Uterus (tissue), 2 donors: ENCODE data around the gene CHST8.

ENCODE experiments used
- CTCF ChIP-seq, 4 experiments: fragments of 200-600 bp in 2 of 4; fragments of 450-650 bp in 2 of 4; sonication (generic) in 2 of 4; IDR thresholded peaks; one replicate each; pipeline ENCODE4 v1.5.1; 2016 to 2019; ENCODE audit warnings: antibody characterized with exemption in 4 of 4, mild to moderate bottlenecking in 2 of 4, moderate library complexity in 1 of 4
- POLR2A ChIP-seq, 2 donors: fragments of 450-650 bp; IDR thresholded peaks; one replicate each; pipeline ENCODE4 v1.6.1; 2016; ENCODE audit warnings: antibody characterized with exemption in 2 of 2, mild to moderate bottlenecking in 1 of 2, moderate library complexity in 1 of 2

DNA sequence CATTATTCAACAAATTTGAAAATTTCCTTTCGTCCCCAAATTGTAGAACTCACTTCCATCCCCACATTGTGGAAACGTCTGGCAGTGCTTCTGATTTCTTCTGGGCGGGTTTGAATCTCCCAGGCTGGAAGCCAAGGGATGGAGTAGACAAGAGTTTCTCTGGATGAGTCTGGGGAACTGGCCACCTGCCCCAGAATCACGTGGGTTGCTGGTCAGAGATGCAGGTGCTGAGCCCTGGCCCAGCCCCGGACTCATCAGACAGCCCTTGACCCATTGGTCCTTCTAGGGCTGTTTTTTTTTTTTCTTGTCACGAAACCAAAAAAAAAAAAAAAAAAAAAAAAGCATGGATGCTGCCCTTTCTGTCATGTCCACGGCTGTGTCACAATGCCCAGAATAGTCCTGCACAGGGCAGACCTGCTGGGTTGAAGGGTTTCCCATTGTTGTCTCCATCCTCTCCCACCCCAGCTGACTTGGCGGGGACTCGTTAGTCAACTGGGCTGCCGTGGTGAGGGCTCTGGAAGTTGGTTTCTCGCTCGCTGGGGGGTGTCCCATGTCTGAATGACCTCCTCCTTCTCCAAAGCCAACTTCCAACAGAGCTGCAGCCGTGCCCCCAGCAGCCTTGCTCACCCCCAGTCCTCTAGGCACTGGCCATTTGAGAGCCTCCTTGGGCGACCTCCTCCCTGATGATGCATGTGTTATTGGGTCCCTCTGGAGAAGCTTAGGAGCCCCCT lies 12.8 kb downstream of the CHST8 start:
- TF ChIP-seq CTCF (IDR thresholded peaks at IDR 0.05) (no peak), POLR2A (IDR thresholded peaks at IDR 0.05) (no peak)
